ENCODE results near the gene C2orf72.
"Not testable (repeated sequence)": the region's sequence is repeated elsewhere in the genome, so short reads cannot be mapped to it uniquely, and the experiment has no call there.

C2orf72 gene

DNA sequence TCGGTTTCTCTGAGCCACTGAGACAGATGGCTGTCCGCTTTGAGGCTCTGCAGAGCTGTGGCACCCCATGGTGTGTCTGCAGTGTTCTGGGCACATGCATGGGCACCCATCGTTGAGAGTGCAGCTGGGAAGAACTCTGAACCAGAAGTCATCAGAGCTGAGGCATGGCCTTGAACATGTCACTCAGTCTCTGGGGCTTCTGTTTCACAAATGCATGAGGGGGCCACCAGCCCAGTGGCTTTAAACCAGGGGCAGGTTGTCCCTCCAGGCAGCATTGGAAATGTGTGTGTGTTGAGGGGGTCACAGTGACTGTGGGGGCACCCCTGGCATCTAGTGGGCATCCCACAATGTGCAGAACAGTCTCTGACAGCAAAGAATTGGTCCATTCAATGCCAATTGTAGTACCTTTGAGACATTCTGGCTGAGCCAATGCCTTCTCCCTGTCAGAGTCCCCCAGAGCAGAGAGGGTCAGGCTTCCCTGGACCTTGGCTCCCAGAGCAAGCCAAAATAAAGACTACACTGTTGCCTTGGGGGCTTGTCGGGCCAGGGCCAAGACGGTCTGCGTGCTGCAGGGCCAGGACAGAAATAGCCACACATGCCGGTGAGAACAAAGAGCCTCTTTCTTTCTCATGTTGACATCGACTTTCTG, 10.1 kb downstream of the C2orf72 start:
- no peak for DNase-seq

- DNase-seq, result no peak
These were observed 10.9 kb downstream of the C2orf72 start for GRCh38 chr2:231047923-231048915.

DNA sequence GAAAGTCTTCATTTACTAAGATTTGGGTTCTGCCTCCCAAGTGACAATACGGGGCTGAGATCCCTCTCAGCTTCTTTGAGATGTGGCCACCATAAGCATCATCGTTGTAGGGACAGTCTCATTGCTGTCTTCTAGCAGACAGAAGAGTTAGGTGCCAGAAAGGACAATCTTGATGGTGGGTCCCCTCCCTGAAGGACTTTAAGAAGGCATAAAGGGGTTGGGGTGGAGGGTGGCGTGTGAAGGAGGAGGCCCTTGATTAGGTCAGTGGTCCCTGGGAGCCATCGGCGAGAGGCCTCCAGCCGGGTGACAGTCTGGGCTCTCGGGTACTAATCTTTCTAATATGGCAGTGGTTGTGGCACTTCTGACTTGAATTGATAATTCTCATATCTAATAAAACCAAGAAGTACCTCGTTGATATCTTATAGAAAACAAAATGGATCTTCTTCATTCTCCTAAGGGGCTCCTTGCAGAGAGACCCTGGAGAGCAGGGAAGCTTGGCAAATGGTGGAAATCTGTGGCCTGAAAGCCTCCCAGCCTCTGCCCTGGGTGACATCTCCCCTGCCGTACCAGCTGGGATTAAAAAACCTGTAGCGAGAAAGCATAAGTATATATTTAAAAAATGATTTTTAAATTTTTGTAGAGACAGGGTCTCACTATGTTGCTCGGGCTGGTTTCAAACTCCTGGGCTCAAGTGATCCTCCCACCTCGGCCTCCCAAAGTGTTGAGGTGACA, 12.1 kb downstream of the C2orf72 start:
- no peak for DNase-seq

DNA sequence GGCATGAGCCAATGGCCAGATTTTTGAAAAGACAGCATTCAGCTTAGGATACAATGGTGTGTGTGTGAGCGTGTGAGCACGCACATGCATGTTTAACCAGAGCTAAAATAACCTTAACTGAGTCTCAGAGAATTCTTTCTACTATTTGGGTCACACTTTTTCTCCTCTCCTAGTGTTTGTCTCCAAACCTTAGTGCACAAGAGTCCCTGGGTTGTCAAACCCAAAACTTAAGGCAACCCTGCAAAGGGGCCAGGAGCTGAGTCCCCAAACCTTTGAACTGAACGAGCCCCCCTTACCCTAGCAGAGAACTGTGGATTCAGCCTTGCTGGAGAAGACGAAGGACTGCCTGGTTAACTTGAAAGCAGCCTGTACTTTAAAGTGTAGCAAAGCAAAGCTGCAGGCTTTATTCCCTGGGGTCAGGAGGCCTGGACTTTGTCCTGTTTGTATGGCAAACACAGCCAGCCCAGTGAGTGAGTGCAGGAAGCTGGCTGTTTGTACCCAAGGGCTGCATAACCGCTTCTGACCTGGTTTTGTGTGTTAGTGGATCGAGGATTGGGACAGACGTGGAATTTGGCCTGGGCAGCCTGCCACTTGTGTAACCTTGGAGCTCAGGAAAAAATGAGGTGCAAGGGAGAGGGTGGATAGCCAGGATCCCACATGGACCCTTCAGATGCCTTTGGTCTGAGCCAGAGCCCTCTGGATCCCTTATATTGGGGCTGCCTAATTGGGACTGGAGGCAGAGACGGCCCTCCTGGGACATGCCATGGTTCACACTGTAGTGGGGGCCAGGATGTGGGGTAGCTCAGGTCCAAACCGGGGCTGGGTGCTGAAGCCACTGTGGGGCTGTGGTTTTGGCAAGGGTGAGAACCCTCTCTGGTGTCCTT, 12.9 kb downstream of the C2orf72 start:
- DNase-seq, result no peak

DNA sequence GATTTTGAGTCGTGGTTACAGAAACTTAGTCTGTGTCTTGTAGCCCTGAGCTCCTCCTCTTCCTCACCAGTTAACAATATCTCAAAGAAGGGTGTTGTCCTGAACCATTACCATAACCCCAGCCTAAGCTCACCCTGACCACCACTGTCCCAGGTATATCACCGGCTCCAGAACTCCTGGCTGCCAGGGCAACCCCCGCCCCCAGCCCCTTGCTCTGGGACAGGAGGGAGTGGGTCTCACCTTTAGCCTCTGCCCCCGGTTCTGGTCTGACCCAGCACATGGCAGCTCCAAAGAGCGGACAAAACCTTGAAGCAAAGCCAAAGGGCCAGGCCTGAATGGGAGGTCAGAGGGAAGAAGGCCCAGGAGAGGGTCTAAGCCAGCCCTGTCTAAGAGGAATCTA, 13.8 kb downstream of the C2orf72 start:
- DNase-seq, result no peak

DNA sequence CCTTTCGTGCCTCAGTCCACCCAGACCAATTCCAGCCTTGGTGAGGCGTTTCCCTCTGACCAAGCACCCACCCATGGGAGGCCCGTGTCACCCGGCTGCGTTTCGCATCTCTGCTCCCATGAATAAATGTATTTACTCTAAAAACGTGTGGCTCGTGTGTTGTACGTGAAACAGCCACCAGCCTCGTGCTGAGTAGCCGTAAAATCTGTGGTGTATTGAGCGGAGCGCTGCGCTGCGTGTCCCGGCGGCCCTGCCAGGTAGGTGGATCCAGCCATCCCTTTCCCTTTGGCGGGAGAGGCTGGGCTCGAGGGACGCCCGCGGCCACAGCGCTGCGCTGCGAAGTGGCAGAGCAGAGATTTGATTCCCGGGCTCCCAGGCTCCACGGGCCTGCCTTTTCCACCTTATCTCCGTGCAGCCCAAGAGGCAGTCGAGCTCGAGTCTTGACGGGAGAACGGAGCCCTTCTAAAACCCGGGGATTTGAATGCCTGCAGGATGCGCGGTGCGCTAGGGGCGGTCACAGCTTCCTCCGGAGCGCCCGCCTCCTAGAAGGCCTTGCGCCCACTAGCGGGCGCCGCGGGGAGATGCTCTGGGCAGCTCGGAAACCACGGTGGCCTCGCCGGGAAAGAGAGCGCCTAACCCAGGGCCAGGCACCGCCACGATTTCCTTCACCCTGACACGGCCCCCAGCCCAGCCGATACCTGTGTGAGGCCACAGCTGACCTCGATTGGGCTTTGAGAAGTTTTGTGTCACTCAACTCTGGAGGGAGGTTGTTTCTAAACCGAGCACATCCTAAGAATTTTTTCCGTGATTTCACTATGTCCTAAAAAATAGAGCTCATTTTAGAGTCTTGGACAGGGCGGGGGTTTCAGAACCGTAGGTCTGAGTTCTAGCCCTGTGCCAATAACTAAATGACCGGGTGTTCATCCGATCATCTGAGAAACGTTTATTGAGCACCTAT, 15.4 kb downstream of the C2orf72 start:
- no peak for DNase-seq

GRCh38 chr2:231053846-231054245, 16.5 kb downstream of the C2orf72 start:
- no peak for DNase-seq

- peak; percentile 46 for DNase-seq
These were observed 19.4 kb downstream of the C2orf72 start, which contains the start of gene PSMD1 for GRCh38 chr2:231056453-231057416. TSS of gene PSMD1 (plus strand) at chr2:231056867. CDS start at chr2:231057026, 159 bp downstream.

DNA sequence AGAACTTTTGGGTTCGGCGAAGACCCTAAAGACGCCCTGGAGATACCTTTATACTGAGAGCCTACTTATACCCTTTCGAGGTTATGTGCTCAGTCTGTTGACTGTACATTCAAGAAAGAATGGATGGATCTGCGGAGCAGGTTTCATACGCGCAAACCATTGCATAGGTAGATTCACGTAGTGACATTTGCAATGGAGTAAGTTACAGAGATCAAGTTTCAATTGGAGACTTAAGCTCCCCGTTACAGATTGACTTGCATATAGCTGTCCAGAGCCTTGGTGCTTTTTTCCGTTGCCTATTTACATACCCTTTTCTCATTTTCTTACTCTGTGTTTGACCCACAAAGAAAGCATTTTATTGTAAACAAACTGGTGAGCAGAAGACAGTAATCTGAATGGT, 20.3 kb downstream of the C2orf72 start:
- DNase-seq, result no peak

DNA sequence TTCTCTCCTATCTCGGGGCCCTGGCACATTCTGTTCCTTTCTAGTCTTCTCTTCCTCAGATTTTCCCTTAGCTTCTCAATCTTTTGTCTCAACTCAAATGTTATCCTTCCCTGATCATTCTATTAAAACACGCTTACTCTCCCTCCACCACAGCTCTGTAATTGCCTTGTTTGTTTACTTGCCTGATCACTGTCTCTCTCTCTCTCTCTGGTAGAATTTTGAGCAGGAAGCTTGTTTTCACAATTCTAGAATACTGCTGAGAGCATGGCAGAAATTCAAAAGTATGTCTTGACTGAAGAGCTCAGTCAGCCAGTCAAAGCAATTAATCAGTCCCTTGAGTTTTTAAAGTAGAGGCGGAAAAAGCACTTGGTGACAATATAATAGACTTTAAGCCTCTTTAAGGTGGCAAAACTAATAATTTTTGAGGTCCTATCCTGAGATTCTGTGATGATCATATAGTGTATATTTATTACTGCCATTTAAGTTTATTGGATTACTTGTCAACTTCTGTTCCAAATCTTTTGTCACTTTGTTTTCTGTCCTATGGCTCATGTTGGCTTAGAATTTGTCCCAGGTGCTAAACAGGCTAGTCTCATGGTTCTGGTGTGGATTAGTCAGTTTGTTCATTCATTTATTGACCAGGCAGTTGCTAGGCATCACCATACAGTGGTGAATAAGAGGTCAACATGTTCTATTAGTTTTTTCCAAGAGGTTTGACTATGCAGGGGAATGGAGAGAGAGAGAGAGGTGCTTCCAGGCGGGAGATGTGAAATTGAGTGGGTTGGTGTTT, 21.6 kb downstream of the C2orf72 start:
- DNase-seq, result no peak

DNA sequence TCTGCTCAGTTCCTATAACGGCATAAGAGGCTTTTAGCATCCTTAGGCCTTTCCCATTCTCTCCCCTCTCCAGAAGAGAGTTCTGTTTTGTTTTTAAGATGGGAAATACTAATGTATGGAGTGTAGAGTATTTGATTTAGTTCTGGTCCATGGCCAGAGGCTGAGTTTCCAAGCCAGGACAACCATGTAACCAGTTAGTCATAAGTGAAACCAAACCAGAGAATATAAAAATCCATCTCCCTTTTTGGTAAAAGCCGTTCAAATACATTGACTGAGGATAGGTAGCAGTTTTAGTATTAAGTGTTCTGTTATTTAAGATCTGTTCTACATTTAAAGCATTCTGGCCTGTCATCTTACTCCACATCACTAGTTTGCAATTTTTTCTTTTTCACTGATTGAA, 22.4 kb downstream of the C2orf72 start:
- no peak for DNase-seq

- no peak for DNase-seq
These were observed 25.5 kb downstream of the C2orf72 start for GRCh38 chr2:231062776-231063175.

- no peak for DNase-seq
These were observed 26.0 kb downstream of the C2orf72 start for GRCh38 chr2:231063347-231063746.

GRCh38 chr2:231065966-231066365, 28.6 kb downstream of the C2orf72 start:
- no peak for DNase-seq

DNA sequence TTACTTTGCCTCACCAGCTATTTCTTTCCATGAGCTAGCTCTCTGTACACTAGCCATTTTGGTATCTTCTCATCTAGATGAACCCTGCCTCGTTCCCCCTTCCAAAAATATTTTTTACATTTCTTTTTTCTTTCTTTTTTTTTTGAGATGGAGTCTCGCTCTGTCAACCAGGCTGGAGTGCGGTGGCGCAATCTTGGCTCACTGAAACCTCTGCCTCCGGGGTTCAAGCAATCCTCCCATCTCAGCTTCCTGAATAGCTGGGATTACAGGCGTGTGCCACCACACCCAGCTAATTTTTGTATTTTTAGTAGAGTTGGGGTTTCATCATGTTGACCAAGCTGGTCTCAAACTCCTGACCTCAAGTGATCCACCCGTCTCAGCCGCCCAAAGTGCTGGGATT, 30.2 kb downstream of the C2orf72 start:
- DNase-seq, result not testable (repeated sequence)

DNA sequence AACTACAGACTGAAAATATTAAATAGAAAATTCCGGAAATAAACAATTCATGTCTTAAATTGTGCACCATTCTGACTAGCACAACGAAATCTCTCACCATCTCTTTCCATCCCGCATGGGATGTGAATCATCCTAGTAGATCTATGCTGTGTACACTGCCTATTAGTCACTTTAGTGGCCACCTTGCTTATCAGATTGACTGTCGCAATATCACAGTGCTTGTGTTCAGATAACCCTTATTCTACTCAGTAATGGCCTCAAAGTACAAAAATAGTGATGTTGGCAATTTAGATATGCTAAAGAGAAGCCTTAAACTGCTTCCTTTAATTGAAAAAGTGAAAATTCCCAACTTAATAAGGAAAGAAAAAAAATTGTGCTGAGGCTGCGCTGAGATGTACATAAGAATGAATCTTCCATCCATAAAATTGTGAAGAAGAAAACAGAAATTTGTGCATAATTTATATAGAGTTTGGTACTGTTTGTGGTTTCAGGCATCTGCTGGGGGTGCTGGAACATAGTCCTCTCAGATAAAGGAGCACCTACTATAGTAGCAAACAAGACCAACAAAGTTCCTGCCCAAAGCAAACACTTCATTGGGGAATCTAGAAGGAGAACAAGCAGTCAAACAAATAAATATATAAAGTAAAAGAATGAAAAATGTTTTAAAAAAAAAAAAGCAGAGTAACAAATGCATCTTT, 31.4 kb downstream of the C2orf72 start:
- DNase-seq, result no peak

- no peak for DNase-seq
These were observed 32.2 kb downstream of the C2orf72 start for GRCh38 chr2:231069379-231070054.

- no peak for DNase-seq
These were observed 47.2 kb downstream of the C2orf72 start for GRCh38 chr2:231084565-231084964.
